Left renal cortex interstitium (tissue), 4 donors: ENCODE measurements around the gene BTBD7. TPM values are rescaled to one million over a fixed set of nuclear protein-coding genes. Genes with fewer than 3 reads are reported as not detected.
"Not testable (repeated sequence)": the region's sequence is repeated elsewhere in the genome, so short reads cannot be mapped to it uniquely, and the experiment has no call there.

ENCODE experiments used
- DNase-seq, 4 donors: peaks; one replicate each; pipeline ENCODE4 v3.0.0-alpha.2; 2013; ENCODE audit warnings: low read depth in 4 of 4, low spot score in 2 of 4, missing footprints in 1 of 4
- polyA plus RNA-seq, 4 donors: library from polyadenylated mRNA; unstranded; fragments of 120-200 nt; gene quantifications; one replicate each; pipeline ENCODE4 v1.2.1, GENCODE V29; 2013; ENCODE audit not compliant: insufficient read length in 4 of 4

Gene BTBD7
- polyA plus RNA-seq, 4 donors = 42.6 to 59.2 (median 49.0) TPM

DNA sequence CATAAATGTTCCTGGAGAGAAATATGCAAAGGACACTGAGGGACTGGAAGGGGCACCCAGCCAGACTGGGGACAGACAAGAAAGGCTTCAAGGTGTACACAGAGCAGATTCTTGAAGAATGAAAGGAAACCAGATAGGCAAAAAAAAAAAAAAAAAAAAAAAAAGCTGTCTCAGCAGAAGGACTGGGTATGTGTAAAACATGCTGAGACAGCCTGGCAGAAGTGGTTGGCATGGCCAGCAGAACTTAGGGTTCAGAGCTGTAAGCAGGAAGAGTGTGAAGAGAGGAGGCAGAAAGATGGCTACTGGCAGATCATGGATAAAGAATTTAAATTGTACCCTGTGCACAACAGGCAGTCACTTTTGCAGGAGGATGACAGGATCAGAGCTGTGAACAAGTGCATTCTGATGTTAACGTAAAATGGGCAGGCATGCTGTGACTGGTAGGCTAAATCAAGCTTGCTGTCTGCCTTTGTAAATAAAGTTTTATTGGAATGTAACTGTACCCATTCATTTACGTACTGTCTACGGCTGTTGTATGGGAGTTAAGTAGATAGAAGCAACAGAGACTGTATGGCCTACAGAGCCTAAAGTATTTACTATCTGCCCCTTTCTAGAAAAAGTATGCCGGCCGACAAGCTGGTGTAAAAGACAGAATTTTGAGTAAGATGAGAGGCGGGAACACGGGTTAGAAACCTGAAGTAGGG is 83.6 kb downstream of the BTBD7 start:
- DNase-seq = no peak

DNA sequence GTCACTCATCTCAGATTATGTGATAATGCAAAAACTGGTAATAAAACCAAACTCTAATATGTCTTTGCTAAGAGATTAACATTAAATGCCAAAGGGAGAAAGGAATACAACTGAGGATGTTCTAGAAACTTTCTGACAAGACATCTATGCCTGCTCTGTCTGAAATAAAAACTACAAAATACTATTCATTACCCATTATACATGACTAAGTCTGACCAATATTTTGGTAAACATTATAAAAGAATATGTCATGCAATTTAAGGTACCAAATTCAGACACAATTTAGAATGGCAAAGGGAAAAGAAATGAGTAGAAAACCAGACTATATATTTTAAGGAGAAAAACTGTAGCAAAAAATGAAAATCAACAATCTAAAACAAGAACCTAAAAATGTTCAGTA is 86.3 kb downstream of the BTBD7 start:
- DNase-seq = no peak

DNA sequence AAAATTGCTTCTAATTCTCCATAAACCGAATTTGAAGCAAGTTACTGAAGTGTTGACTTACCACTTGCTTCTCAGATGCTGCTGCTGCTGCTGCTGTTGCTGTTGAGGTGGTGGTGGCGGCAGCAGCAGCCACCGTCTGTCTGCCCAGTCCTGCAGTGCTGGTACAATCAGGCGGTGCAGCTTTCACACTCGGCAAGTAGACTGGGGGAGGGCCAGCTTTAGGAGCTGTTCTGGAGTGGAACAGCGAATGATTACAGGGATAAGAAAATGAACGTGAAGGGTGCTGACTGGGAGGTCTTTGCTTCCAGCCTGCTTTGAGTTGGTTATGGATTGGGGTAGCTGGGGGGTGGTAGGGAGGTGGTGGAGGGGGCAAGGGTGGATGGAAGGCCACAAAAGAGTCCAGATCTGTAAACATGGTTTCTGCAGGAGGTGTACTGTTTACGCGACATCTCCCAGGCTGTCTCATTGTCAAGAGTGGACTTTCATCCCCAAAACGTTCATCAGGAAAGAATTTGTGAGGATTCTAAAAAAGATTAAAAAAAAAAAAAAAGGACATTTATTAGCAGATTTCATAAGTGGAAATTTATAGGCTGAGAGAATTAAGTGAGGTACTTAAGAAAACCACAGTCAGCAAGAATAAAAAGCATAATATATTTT is 86.9 kb downstream of the BTBD7 start:
- no peak for DNase-seq

DNA sequence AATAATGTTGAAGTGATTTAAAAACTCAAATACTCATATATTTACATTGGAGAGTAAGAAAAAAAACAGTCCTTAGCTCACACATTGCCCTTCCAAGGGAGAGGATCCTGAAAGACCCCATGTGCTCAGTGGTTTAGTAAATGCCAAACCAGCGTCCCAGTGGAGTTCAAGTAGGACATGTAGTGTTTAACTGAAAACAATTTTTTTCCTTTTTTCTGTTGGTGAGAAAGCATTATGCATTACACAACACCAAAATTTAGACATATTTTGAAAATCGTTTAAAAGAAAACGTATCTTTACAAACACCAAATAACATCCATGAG is 92.2 kb downstream of the BTBD7 start:
- no peak for DNase-seq

DNA sequence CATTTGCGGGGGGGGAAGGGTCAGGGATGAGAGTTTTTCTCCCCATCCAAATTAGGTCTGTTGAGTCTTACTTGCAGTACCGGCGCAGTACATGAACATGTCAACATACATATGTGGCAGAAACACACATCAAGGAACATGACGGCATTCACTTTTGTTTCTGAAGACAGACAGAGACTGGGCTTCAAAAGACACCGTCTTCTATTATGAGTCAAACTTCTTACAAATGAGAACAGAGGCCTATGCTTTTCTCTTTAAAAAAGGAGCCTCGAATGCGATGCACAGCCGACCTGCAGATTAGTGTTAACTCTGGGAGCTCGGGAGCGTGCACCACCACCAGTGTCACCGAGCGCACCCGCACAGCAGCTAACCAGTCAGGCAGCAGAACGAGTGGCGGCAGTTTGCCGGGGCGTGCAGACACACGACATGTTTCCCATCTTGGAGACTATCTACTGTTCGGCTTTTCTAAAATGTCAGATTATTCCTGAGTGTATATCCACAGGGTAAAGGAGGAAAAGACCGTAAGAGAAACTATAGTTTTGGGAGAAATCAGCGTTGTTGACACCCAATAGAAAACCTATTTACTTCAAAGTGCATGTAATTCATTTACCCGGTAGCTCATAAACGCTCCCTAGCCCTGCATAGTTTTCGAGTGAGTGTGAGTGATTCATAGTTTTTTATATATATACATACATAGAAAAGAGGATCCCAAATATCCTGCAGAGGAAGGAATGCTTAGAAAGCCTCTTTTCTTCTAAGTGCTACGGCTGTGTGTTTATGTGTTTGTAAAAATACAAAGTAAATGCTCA is 92.8 kb downstream of the BTBD7 start:
- no peak for DNase-seq

- DNase-seq = no peak
These were observed 98.0 kb downstream of the BTBD7 start for GRCh38 chr14:93234798-93235197.

GRCh38 chr14:93233078-93233477 is 99.8 kb downstream of the BTBD7 start:
- not testable (repeated sequence) for DNase-seq

DNA sequence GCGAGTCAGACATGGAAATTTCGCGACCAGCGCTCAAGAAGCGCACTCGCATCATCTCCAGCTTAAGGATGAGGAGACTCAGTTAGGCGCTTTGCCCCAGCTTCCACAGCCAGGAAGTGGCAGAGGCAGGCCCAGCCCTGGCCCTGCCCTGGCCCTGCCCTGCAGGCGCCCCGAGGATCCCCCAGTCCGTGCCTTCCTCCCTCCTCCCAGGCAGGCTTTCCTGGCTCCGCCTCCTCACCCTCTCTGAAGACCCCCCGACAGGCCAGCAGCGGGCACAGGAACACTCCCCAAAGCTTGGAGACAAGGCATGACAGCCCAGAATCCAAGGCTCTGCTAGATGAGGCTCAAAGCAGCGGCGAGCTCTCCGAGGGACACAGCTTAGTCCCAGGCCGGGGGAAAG is 100.7 kb downstream of the BTBD7 start:
- no peak for DNase-seq

GRCh38 chr14:93231129-93231979 is 101.5 kb downstream of the BTBD7 start:
- peak in 1 of 4 donors; percentile 10 for DNase-seq

DNA sequence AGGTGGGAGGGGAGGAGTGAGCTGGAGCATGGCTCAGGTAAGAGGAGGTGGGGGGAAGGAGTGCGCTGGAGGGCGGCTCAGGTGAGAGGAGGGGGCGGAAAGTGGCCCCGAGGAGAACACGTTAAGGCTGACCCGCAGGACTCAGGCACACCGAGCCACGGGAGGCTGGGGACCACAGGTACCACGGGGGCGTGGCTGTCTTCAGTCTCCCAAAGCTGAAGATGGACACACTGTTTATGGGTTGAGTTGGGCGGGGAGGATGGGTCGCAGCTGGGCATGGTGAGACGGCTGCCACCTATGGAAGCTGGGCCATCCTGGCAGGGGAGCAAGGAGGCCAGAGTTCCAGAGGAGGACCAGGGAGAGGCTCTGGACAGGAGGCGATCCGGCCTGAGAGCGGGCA is 102.3 kb downstream of the BTBD7 start:
- no peak for DNase-seq

GRCh38 chr14:93228550-93228949 is 104.3 kb downstream of the BTBD7 start:
- DNase-seq = no peak

DNA sequence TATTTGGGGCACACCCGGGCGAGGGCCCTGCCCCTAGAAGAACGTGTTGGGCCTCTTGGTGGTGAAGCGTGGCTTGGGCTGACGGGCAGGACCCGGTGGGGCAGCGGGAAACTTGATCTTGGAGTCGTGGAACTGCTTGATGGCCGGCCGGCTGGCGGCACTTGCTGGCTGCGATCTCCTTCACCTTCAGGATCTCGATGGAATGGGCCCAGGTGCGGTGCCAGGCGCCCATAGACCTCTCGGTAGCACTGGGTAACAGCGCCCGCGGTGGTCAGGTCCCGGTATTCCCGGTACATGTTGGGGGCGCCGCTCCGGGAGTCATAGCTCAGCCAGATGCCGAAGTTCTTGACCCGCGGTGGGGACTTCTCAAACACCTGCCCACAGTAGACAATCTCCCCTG is 109.3 kb downstream of the BTBD7 start:
- DNase-seq = no peak

- no peak for DNase-seq
These were observed 112.3 kb downstream of the BTBD7 start for GRCh38 chr14:93220509-93220908.

- DNase-seq = peak in 1 of 4 donors; percentile 19
These were observed 113.6 kb downstream of the BTBD7 start for GRCh38 chr14:93219103-93219726.

GRCh38 chr14:93214598-93214997 is 118.2 kb downstream of the BTBD7 start:
- DNase-seq = no peak

DNA sequence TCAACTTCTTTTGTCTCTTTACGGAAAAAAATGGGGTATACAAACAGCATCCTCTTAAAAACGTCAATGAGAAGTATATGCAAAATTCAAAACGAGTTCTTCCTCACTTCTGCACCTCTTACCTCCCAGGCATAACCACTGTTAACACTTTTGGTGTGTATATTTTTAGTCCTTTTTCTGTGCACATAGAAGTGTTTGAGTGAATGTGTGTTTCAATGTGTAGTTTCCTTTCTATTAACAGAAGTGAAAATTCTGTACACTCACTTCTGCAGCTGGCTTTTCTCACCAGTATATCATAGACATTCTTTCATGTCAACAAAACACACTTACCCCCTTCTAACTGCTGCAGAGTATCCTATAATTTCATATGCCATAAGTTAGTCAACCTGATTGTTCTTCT is 120.4 kb downstream of the BTBD7 start:
- DNase-seq = no peak

DNA sequence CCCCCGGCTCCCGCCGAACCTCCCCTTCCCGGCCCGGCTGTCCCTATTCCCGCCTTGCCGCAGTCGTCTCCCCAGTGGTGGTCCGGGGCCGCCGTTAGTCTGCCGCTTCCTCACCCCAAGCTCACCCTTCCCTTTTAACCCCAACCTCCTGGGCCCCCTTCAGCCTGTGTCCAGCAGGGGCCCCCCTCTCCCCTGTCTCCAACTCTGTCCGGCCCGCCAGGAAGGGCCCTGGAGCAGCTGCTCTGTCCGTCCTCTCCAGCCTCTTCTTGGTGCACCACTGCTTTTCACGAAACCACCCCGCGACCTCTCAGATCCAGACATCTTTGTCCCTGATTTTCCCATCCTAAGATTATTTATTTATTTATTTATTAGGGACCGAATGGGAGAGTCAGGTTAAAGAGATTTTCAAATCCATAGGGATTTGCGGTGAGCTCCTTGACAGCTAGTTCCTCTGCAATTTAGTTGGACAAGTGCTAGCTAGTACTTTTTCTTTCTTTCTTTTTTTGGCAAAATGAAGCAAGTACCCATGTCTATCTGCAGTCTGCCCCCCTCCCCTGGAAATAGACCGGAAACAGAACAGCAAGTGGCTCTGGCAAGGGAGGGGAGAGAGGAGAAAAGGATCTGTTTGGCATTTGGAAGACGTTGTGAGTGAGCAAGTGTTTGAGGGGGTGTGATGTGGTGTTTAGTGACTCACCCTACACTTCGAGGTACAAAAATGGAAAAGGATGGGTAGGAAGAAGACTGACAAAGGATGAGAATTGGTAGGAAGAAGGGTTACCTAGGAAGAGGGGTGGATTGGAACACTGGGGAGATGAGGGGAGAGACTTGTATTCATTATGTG is 125.1 kb downstream of the BTBD7 start:
- DNase-seq = peak in 1 of 4 donors; percentile 46

DNA sequence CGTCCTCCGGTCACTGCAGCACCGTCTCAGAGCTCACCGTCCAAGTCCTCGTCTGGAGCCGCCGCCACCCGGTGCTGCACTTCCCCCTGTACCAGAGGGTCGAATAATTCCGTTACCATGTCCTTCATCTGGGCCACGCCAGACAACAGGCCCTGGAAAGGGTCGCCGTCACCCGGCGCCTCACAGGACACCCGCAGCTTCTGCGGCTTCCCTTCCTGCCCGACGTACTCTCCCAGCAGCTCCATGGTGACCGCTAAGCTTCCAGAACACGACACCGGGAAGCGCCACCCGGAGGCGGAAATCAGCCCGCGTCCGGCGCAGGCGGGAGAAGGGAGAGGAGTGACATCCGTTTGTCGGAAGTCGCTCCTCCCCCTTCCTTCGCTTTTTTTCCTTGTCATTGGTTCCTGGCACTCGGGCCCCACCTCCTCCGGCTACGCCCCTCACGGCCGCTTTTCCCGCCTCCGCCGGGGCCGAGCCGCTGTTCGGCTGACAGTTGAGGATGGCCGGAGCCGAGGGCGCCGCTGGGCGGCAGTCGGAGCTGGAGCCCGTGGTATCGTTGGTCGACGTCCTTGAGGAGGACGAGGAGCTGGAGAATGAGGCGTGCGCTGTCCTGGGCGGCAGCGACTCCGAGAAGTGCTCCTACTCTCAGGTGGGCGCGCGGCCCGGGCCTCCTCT is 125.9 kb downstream of the BTBD7 start, which contains the start of the genes GON7 and UBR7:
GON7 (minus strand) TSS at position 273 of the 675 bp plus-strand sequence; CDS start at position 245, 28 bp downstream.
UBR7 (plus strand) TSS at position 464 of the 675 bp plus-strand sequence; CDS start at position 500, 36 bp downstream.
- peak; percentile 82 to 97 (median 91) for DNase-seq
